HepG2 (cell line): ENCODE measurements around the gene KCNH6. TPM values are rescaled to one million over a fixed set of nuclear protein-coding genes. Genes with fewer than 3 reads are reported as not detected.

Experiments used
- GTF3A ChIP-seq: sonication (generic); formaldehyde crosslinking; conservative IDR thresholded peaks from 2 replicates; pipeline ENCODE4 v1.4.0; 2020; ENCODE audit warnings: mild to moderate bottlenecking, missing genetic modification reagents
- HNRNPL ChIP-seq: fragments of 200-400 bp; formaldehyde crosslinking; IDR thresholded peaks from 2 replicates; pipeline ENCODE4 v1.6.1; 2017; ENCODE audit warnings: mild to moderate bottlenecking, low read depth, low read length
- KLF11 ChIP-seq: IDR thresholded peaks from 2 replicates; pipeline ENCODE4 v1.6.1; 2016; ENCODE audit warnings: missing compliant biosample characterization
- LCORL ChIP-seq, 2 experiments: fragments of 450-650 bp in 1 of 2; sonication (generic) in 1 of 2; formaldehyde crosslinking in 1 of 2; IDR thresholded peaks; 2 replicates each; pipeline versions ENCODE4 v1.5.0 to v1.6.1; 2017 to 2020; ENCODE audit warnings: antibody characterized with exemption in 1 of 2, missing genetic modification reagents in 1 of 2
- NR2C2 ChIP-seq: sonication (generic); formaldehyde crosslinking; IDR thresholded peaks from 2 replicates; pipeline ENCODE4 v1.4.0; 2020; ENCODE audit warnings: missing genetic modification reagents, mild to moderate bottlenecking, moderate library complexity, borderline replicate concordance
- PHF5A ChIP-seq: IDR thresholded peaks from one replicate; pipeline ENCODE4 v1.6.1; 2018; ENCODE audit warnings: low read depth, missing genetic modification reagents; ENCODE audit not compliant: unreplicated experiment
- RORA ChIP-seq: sonication (generic); formaldehyde crosslinking; IDR thresholded peaks from 2 replicates; pipeline ENCODE4 v1.5.0; 2020; ENCODE audit warnings: mild to moderate bottlenecking, missing genetic modification reagents, moderate library complexity
- TCF7L2 ChIP-seq: IDR thresholded peaks from 2 replicates; pipeline ENCODE4 v1.6.1; 2011; ENCODE audit warnings: mild to moderate bottlenecking, low read depth, low read length, moderate library complexity
- TGIF2 ChIP-seq: IDR thresholded peaks from 2 replicates; pipeline ENCODE4 v1.6.1; 2016; ENCODE audit warnings: control low read depth, missing compliant biosample characterization
- ZNF30 ChIP-seq: sonication (generic); formaldehyde crosslinking; IDR thresholded peaks from 2 replicates; pipeline ENCODE4 v1.5.0; 2020; ENCODE audit warnings: mild to moderate bottlenecking, missing genetic modification reagents
- ZNF460 ChIP-seq: sonication (generic); formaldehyde crosslinking; IDR thresholded peaks from 2 replicates; pipeline ENCODE4 v1.5.1; 2020; ENCODE audit warnings: missing genetic modification reagents, mild to moderate bottlenecking, borderline replicate concordance
- ZNF547 ChIP-seq: sonication (generic); formaldehyde crosslinking; IDR thresholded peaks from 2 replicates; pipeline ENCODE4 v1.5.1; 2020; ENCODE audit warnings: mild to moderate bottlenecking, missing genetic modification reagents
- ZSCAN12 ChIP-seq: sonication (generic); formaldehyde crosslinking; IDR thresholded peaks from 2 replicates; pipeline ENCODE4 v1.9.0; 2021; ENCODE audit warnings: mild to moderate bottlenecking, missing genetic modification reagents
- polyA plus RNA-seq, 8 experiments: library from polyadenylated mRNA; depleted of rRNA in 3 of 8; stranded (reverse) in 7 of 8; unstranded in 1 of 8; fragments of >200 nt; fragmentation: Illumina TruSeq in 4 of 8; extraction: Trizol in 4 of 8; gene quantifications; 2 replicates each; pipeline versions ENCODE4 v1.2.1 to v1.2.3, GENCODE V29; 2011 to 2016; ENCODE audit warnings: low read depth in 4 of 8, missing spikeins in 1 of 8, mixed read lengths in 1 of 8; ENCODE audit not compliant: insufficient read depth in 1 of 8
- total RNA-seq, 5 experiments: library from RNA; depleted of rRNA; stranded (reverse); fragments of >200 nt; fragmentation: Illumina TruSeq; extraction: Trizol; gene quantifications; 2 replicates each; pipeline ENCODE4 v1.2.3, GENCODE V29; 2016; ENCODE audit warnings: low read depth in 1 of 5
- TF ChIP-seq, protein P1 (sequence below): sonication (generic); formaldehyde crosslinking; IDR thresholded peaks from 2 replicates; pipeline ENCODE4 v1.8.1; 2022; ENCODE audit warnings: low read depth, mild to moderate bottlenecking, missing genetic modification reagents
- TF ChIP-seq, protein P2 (sequence below): conservative IDR thresholded peaks from 2 replicates; pipeline ENCODE4 v1.6.1; 2018; ENCODE audit warnings: missing genetic modification reagents
- TF ChIP-seq, protein P3 (sequence below): sonication (generic); formaldehyde crosslinking; IDR thresholded peaks from 2 replicates; pipeline ENCODE4 v1.5.0; 2020; ENCODE audit warnings: missing genetic modification reagents

Gene KCNH6
- total and polyA plus RNA-seq, 2 of the 13 experiments (the other 11 are each of a cell fraction or from before 2014, with no cell fraction given): 0.05 to 0.18 TPM

DNA sequence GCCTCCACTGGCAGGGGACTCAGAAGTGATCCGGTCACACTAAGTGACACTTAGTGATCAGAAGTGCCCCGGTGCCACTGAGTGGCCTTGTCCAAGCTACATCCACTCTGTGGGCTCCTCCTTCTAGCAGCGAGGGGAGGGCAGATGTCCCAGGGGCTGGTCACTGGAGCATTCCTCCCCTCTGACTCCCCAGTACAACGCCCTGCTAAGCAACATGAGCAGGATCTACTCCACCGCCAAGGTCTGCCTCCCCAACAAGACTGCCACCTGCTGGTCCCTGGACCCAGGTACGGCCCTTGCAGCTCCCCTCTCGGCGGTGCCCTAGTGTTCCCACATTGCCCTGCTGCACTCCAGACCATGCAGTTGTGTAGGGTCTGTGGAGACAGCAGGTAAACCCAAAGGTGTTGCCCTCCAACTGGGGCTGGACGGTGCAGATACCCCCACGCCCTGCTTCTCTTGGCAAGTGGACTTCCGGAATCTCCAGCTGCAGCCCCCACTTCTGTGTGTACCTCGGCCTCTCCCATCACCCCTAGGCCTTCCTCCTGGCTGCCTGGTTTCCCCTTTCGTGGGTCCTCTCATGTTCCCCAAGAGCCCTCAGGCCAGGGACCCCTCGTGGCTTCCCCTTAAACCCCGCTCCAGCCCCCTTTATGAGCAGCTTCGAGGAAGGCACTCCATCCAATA, 44.2 kb upstream of the KCNH6 start (continued):
- TF ChIP-seq, protein P1, sequence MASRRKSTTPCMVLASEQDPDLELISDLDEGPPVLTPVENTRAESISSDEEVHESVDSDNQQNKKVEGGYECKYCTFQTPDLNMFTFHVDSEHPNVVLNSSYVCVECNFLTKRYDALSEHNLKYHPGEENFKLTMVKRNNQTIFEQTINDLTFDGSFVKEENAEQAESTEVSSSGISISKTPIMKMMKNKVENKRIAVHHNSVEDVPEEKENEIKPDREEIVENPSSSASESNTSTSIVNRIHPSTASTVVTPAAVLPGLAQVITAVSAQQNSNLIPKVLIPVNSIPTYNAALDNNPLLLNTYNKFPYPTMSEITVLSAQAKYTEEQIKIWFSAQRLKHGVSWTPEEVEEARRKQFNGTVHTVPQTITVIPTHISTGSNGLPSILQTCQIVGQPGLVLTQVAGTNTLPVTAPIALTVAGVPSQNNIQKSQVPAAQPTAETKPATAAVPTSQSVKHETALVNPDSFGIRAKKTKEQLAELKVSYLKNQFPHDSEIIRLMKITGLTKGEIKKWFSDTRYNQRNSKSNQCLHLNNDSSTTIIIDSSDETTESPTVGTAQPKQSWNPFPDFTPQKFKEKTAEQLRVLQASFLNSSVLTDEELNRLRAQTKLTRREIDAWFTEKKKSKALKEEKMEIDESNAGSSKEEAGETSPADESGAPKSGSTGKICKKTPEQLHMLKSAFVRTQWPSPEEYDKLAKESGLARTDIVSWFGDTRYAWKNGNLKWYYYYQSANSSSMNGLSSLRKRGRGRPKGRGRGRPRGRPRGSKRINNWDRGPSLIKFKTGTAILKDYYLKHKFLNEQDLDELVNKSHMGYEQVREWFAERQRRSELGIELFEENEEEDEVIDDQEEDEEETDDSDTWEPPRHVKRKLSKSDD (CRISPR knock-in tag): peak; percentile 26; the same call in 1 of the 2 replicates
- TF ChIP-seq ZNF547 (peak; percentile 57; the same call in 1 of the 2 replicates), ZSCAN12 (CRISPR knock-in tag) (no peak), ZNF460 (CRISPR knock-in tag) (no peak), LCORL (IDR thresholded peaks at IDR 0.05) (no peak), LCORL (CRISPR knock-in tag; IDR thresholded peaks at IDR 0.05) (peak; percentile 59; the same call in 1 of the 2 replicates), TGIF2 (CRISPR knock-in tag) (no peak), ZNF30 (CRISPR knock-in tag) (no peak), RORA (CRISPR knock-in tag) (no peak), NR2C2 (CRISPR knock-in tag) (no peak), HNRNPL (0 out of 2 replicates have a peak, but pooled peaks have one; percentile 23), GTF3A (CRISPR knock-in tag) (no peak), TCF7L2 (no peak), PHF5A (CRISPR knock-in tag) (no peak), KLF11 (no peak)
- TF ChIP-seq, protein P2, sequence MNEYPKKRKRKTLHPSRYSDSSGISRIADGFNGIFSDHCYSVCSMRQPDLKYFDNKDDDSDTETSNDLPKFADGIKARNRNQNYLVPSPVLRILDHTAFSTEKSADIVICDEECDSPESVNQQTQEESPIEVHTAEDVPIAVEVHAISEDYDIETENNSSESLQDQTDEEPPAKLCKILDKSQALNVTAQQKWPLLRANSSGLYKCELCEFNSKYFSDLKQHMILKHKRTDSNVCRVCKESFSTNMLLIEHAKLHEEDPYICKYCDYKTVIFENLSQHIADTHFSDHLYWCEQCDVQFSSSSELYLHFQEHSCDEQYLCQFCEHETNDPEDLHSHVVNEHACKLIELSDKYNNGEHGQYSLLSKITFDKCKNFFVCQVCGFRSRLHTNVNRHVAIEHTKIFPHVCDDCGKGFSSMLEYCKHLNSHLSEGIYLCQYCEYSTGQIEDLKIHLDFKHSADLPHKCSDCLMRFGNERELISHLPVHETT: no peak
- TF ChIP-seq, protein P3, sequence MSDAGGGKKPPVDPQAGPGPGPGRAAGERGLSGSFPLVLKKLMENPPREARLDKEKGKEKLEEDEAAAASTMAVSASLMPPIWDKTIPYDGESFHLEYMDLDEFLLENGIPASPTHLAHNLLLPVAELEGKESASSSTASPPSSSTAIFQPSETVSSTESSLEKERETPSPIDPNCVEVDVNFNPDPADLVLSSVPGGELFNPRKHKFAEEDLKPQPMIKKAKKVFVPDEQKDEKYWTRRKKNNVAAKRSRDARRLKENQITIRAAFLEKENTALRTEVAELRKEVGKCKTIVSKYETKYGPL (CRISPR knock-in tag): no peak
